Muscle of back (tissue), 13 donors: Measurements from ENCODE around the gene TMEM204. TPM values are rescaled to one million over a fixed set of nuclear protein-coding genes. Genes with fewer than 3 reads are reported as not detected.

Source experiments
- DNase-seq, 3 donors: peaks; one replicate each; pipeline versions ENCODE4 v3.0.0 to v3.0.0-alpha.2; 2013
- long read RNA-seq, 9 donors: transcript quantifications; one replicate each; lab custom pipeline, GENCODE V29; 2026
- polyA plus RNA-seq, 10 donors: library from polyadenylated mRNA; unstranded; fragments of 120-200 nt; gene quantifications; one replicate each; pipeline ENCODE4 v1.2.1, GENCODE V29; 2013; ENCODE audit not compliant: insufficient read length in 10 of 10

TMEM204 gene
- polyA plus RNA-seq: 10 to 100 TPM; 10.3 to 21.1 (median 15.1) TPM
- long read RNA-seq, donor 1, transcript TMEM204-202 (3 exons, 1,938 nt): major isoform, 8 of 8 reads
- long read RNA-seq, donor 1, partial matches to known transcripts: 0 of 8 reads
- long read RNA-seq, donor 1, other reads (novel, unspliced or antisense): 0 of 8 reads
- long read RNA-seq, donor 2, transcript TMEM204-202 (3 exons, 1,938 nt): major isoform, 11 of 11 reads
- long read RNA-seq, donor 2, partial matches to known transcripts: 0 of 11 reads
- long read RNA-seq, donor 2, other reads (novel, unspliced or antisense): 0 of 11 reads
- long read RNA-seq, donor 3: 0 reads
- long read RNA-seq, donor 4, transcript TMEM204-202 (3 exons, 1,938 nt): major isoform, 7 of 7 reads
- long read RNA-seq, donor 4, partial matches to known transcripts: 0 of 7 reads
- long read RNA-seq, donor 4, other reads (novel, unspliced or antisense): 0 of 7 reads
- long read RNA-seq, donor 5, transcript TMEM204-202 (3 exons, 1,938 nt): major isoform, 11 of 11 reads
- long read RNA-seq, donor 5, partial matches to known transcripts: 0 of 11 reads
- long read RNA-seq, donor 5, other reads (novel, unspliced or antisense): 0 of 11 reads
- long read RNA-seq, donor 6, transcript TMEM204-202 (3 exons, 1,938 nt): major isoform, 13 of 13 reads
- long read RNA-seq, donor 6, partial matches to known transcripts: 0 of 13 reads
- long read RNA-seq, donor 6, other reads (novel, unspliced or antisense): 0 of 13 reads
- long read RNA-seq, donor 7, transcript TMEM204-202 (3 exons, 1,938 nt): major isoform, 10 of 15 reads
- long read RNA-seq, donor 7, partial matches to known transcripts: 5 of 15 reads
- long read RNA-seq, donor 7, other reads (novel, unspliced or antisense): 0 of 15 reads
- long read RNA-seq, donor 8, transcript TMEM204-202 (3 exons, 1,938 nt): major isoform, 6 of 6 reads
- long read RNA-seq, donor 8, partial matches to known transcripts: 0 of 6 reads
- long read RNA-seq, donor 8, other reads (novel, unspliced or antisense): 0 of 6 reads
- long read RNA-seq, donor 9, partial matches to known transcripts: 0 of 1 reads
- long read RNA-seq, donor 9, other reads (novel, unspliced or antisense): 0 of 1 reads

DNA sequence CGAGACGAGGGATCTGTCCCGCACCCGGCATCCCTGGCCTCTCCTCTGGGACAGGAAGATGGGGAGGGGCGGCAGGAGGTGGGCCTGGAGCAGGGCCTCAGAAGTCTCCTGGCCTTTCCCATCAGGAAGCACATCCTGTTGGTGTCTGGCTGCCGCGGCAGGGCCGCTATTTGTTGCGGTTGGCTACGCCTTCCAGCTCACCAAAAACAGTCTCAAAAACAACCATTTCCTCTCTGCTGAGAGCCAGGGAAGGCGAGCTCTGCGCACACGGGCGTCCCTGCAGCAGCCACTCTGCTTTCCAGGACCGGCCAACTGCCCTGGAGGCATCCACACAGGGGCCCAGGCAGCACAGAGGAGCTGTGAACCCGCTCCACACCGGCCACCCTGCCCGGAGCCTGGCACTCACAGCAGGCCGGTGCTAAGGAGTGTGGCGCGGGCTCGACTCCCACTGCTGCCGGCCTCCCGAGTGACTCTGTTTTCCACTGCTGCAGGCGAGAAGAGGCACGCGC is at the start of gene TMEM204:
Gene TMEM204 (plus strand): TSS at position 224 of the 509 bp plus-strand sequence. CDS start 610 bp downstream, outside the sequence.
- peak; percentile 71 to 91 (median 72) for DNase-seq

DNA sequence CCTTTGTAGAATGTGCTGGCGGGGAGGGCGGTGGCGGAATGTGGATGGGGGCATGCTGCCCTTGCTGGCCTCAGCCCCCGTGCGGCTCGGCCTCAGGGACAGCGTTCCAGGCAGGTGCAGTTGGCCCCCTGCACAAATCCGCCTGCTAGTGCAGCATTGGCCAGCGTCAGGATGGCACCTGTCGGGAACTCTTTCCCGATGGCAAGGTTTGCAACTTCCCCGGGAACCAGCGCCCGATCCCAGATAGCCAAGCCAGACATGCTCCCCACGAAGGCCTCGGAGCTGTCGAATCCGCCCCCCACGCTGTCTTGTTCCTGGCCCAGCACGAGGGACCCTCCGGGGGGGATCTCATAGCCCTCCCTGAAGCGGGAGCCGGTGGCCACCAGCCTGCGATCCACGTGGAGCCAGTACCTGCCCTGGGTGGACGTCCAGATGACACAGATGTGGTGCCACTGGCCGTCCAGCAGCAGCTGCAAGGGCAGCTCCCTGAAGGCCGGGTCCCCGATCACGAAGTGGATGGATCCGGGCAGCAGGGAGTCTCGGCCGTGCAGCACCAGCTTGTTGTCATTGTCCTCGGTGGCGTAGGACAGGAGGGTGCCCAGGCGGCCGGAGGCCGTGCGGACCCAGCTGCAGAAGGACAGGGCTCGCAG is 47.5 kb upstream of the TMEM204 start:
- DNase-seq: no peak

GRCh38 chr16:1486551-1487390 is 46.7 kb upstream of the TMEM204 start:
- DNase-seq: no peak

DNA sequence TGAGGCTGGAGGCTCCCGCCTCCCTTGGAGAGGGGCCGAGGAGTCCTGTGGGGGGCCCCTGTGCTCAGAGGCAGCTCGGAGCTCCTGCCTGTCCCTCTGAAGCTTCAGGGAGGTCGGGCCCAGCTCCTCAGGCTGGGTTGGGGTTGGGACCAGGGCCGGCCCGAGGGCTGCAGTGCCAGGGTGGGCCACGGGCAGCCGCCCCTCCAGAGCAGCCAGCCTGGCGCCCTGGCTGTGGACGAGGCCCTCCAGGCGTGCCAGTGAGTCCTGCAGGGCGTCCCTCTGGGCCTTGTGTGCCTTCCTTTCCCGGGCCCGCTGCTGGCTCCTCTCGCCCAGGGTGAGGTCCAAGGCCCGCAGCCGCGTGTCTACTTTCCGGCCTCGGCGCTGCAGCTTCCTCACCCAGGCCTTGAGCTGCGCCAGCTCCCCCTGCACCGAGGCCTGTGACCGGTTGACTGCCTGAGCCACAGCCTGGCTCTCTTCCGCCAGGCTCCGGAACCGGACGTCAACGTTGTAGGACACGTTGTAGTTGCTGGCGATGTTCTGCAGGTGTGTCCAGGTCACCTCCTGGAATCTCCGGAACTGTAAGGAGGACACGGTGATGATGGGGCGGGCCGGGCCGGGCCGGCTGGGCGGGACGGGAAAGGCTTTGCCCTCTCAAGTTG is 45.9 kb upstream of the TMEM204 start:
- DNase-seq: no peak

DNA sequence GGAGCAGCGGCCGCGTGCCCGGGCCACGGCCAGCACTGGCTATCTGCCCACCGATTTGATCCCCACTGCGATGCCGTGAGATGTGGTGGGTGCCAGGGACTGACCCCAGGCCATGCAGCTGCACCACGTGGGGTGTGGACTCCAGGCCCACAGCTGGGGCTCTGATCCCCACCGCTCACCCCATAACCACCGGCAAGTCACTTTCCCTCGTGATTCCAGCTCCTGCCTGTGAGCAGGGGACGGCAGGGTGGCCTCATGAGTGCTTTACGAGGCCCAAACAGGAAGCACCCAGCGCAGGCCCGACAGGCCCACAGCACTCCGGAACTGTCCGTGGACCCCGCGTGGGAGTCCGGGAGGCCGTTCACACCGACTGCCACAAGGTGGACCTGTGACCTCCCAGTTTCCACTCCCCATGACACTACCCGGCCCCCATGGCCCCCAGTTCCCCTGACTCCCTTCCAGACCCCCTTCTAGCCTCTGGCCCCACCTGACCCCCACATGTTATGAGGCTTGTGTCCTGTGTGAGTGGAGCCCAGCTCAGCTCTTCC is 45.3 kb upstream of the TMEM204 start:
- no peak for DNase-seq

DNA sequence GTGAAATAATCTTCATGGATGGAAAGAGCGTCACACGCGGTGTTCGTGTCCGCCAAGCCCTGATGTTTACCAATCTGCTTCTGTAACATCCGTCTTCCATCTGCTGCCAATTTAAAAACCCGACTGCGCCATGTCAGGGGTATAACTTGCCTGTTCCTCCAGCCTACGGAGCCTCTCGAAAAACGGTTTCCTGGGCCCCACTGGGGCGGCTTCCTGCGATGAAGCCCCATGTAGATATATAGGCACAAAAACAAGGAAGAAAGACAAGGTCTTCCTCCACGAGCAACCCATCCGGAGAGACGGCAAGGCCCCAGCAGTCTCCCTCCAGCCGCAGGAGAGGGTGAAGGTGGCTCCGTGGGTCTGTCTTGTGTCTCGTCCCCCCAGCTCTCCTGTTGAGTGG is 44.8 kb upstream of the TMEM204 start, which contains the start of gene PTX4:
Gene PTX4 (minus strand): TSS at position 326 of the 400 bp plus-strand sequence. CDS start 35 bp downstream, at position 291.
- no peak for DNase-seq

GRCh38 chr16:1489077-1489476 is 44.4 kb upstream of the TMEM204 start:
- no peak for DNase-seq

GRCh38 chr16:1491327-1491726 is 42.1 kb upstream of the TMEM204 start:
- no peak for DNase-seq

DNA sequence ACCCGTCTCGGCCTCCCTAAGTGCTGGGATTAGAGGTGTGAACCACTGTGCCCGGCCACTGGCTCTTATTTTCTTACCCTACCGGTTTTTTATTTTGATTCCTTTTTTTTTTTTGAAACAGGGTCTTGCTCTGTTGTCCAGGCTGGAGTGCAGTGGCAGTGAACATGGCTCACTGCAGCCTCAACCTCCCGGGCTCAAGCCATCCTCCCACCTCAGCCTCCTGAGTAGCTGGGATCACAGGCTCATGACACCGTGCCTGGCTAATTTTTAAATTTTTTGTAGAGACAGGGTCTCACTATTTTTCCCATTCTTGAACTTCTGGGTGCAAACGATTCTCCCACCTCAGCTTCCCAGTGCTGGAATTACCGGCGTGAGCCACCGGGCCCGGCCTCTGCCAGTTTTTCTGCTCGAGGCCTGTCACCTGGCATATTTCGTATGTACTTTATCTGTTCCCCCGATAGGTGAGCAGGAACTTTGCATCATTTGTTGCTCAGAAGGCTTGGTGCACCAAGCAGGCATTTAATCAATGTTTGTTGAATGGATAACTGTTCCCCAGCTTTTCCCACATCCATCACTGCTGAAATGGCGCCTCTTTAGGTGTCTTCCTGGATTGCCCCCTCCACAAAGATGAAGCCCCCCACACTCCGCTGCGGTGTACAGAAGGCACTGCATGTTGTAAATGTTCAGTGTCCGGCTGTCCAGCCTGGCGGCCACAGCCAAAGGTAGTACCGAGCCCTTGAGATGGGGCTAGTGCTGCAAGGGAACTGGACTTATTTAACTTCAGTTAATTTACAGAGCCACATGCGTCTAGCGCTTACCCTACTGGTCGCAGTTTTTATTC is 41.2 kb upstream of the TMEM204 start:
- DNase-seq: no peak

DNA sequence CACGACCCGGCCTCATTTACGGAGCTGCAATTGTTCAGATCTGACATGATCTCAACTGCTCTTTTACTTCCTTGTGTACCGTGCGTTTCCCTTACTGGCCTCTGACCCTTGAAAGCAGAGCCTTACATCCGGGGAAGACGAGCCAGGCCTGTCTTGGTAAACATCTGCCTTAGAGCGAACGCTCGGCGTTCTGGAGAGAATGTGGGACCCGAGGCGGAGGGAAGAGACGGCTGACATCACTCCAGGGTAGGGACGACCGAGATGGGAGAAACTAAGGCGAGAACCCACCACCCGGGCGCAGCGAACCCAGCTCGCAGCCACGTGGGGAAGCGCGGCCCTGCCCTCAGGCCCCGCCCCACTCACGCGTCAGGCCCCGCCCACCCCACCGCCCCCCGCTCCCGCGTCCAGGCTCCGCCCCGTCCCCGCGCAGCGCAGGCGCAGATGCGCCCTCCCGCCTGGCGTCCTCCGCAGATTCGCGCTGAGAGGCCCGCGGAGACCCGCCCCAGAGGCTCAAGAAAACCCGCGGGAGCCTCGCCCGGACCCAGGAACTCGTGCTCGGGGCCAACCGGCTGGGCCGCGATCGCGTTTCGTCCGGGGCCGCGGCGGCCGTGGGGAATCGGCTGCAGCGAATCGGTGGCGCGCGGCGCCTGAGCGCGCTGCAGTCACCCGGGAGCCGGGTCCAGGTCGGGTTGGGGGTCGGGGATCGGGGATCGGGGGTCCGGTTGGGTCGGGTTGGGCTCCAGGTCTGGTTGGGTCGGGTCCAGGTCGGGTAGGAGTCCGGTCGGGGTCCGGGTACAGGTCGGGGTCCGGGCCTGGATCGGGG is 40.3 kb upstream of the TMEM204 start, which contains the start of gene TELO2:
Gene TELO2 (plus strand): TSS at position 438 of the 823 bp plus-strand sequence. CDS start 922 bp downstream, outside the sequence.
- peak; percentile 80 to 94 (median 91) for DNase-seq

- no peak for DNase-seq
These were observed 39.7 kb upstream of the TMEM204 start for GRCh38 chr16:1493746-1494094.

DNA sequence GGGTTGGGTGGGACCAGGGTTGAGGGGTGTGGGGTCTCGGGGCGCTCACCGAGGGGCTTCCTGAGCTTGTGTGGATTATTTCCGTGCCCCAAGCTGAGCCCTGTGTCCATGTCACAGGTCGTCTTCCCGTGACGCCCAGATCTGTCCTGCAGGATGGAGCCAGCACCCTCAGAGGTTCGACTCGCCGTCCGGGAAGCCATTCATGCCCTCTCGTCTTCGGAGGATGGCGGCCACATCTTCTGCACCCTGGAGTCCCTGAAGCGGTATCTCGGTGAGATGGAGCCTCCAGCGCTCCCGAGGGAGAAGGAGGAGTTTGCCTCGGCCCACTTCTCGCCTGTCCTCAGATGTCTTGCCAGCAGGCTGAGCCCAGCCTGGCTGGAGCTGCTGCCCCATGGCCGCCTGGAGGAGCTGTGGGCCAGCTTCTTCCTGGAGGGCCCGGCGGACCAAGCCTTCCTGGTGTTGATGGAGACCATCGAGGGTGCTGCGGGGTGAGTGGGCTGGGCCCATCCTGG is 39.3 kb upstream of the TMEM204 start:
- DNase-seq: peak; percentile 23 to 56 (median 34)

GRCh38 chr16:1494711-1495110 is 38.8 kb upstream of the TMEM204 start:
- DNase-seq: peak; percentile 35 to 52 (median 49)

DNA sequence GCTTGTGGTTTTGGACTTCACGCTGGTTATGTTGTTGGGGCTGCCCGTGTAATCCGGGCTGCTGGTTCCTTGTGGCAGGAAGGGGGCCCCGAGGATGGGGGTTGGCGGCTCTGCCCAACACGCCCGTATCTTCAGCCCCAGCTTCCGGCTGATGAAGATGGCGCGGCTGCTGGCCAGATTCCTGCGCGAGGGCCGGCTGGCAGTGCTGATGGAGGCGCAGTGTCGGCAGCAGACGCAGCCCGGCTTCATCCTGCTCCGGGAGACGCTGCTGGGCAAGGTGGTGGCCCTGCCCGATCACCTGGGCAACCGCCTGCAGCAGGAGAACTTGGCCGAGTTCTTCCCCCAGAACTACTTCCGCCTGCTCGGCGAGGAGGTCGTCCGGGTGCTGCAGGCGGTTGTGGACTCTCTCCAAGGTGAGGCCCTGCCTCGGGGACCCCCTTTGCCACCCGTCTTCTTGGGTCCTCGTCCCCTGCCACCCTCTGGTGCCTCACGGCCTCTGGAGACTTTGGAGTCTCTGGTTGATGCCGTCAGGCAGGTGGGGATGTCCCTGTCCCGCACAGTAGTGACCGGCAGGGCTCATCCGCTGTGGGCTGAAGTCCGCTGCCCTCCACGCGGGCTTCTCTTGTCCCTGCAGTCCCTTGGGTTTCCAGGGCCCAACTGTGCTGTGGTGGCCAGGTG is 38.1 kb upstream of the TMEM204 start:
- DNase-seq: no peak

DNA sequence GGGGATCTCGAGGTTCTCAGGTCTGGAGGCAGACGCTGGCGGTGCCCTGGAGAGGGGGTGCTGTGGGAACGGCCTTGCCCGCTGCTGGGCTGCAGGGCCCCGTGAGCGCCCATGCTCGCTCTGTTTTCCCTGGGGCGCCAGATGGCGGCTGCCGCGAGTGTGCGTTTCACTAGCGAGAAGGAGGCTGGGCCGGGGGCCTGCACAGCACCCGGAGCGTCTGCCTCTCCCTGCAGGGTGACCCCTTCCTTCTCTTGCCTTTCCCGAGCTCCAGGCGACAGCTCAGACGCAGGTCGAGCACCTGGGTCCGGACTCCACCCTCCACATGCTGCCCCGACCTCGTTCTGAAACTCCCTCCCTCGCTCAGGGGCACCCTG is 37.6 kb upstream of the TMEM204 start:
- no peak for DNase-seq

DNA sequence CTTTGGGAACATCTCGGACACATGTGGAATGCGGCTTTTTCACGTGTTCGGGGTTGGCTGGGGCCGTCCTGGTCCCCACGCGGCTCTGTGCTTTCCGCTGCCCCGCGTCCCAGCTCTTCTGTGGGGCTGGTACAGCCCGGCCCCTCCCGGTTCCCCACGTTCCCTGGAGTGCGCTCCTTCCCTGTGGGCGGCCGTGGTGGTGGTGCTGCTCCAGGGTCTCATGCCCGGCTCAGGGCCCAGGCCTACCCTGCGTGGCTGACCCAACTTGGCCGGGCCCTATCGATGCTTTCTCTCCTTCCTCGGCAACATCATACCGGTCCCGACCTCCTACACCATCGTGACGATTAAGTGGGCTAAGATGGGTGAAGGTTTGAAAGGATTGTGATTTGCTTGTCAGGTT is 37.0 kb upstream of the TMEM204 start:
- no peak for DNase-seq
